ENCODE data around the gene FCF1.

The FCF1 gene

GRCh38 chr14:74712499-74713394 lies at the start of gene FCF1, which contains the start of gene AREL1:
Gene FCF1, plus strand, starts transcription at chr14:74713144. Its CDS starts 54 bp downstream, at chr14:74713198.
Gene AREL1, minus strand, starts transcription at chr14:74713080. Its CDS starts 27,465 bp downstream, at chr14:74685615.
- DNase-seq: no peak

GRCh38 chr14:74663884-74664283 lies 49.1 kb upstream of the FCF1 start:
- DNase-seq: no peak

GRCh38 chr14:74664717-74665116 lies 48.2 kb upstream of the FCF1 start:
- no peak for DNase-seq

GRCh38 chr14:74667758-74668157 lies 45.2 kb upstream of the FCF1 start:
- DNase-seq: no peak

GRCh38 chr14:74669256-74669655 lies 43.7 kb upstream of the FCF1 start:
- no peak for DNase-seq

- no peak for DNase-seq
Observed at GRCh38 chr14:74669846-74670245, 43.1 kb upstream of the FCF1 start.

- DNase-seq: no peak
Observed at GRCh38 chr14:74670726-74671411, 42.1 kb upstream of the FCF1 start.

GRCh38 chr14:74671789-74672188 lies 41.2 kb upstream of the FCF1 start:
- no peak for DNase-seq

- no peak for DNase-seq
Observed at GRCh38 chr14:74673768-74674167, 39.2 kb upstream of the FCF1 start.

- no peak for DNase-seq
Observed at GRCh38 chr14:74675219-74675618, 37.7 kb upstream of the FCF1 start.

GRCh38 chr14:74682169-74682952 lies 30.6 kb upstream of the FCF1 start:
- DNase-seq: peak in 36 of 56 donors; percentile 2 to 51 (median 16)

GRCh38 chr14:74683406-74683805 lies 29.5 kb upstream of the FCF1 start:
- no peak for DNase-seq

- no peak for DNase-seq
Observed at GRCh38 chr14:74684434-74684833, 28.5 kb upstream of the FCF1 start.

- DNase-seq: no peak
Observed at GRCh38 chr14:74685056-74685455, 27.9 kb upstream of the FCF1 start.

GRCh38 chr14:74685921-74686678 lies 26.8 kb upstream of the FCF1 start:
- DNase-seq: no peak

- no peak for DNase-seq
Observed at GRCh38 chr14:74691456-74691855, 21.5 kb upstream of the FCF1 start.

GRCh38 chr14:74693191-74693590 lies 19.8 kb upstream of the FCF1 start:
- DNase-seq: no peak

- no peak for DNase-seq
Observed at GRCh38 chr14:74695406-74695805, 17.5 kb upstream of the FCF1 start.

- no peak for DNase-seq
Observed at GRCh38 chr14:74697011-74697410, 15.9 kb upstream of the FCF1 start.

GRCh38 chr14:74697543-74697942 lies 15.4 kb upstream of the FCF1 start:
- no peak for DNase-seq

- no peak for DNase-seq
Observed at GRCh38 chr14:74697976-74698375, 15.0 kb upstream of the FCF1 start.

Data from nucleus accumbens (tissue), 56 donors.